HepG2 (cell line): ENCODE measurements around the gene LDB3. TPM values are rescaled to one million over a fixed set of nuclear protein-coding genes. Genes with fewer than 3 reads are reported as not detected.

Experiments
- ATAC-seq: fragments of 200-7000 bp; cut with Tn5 transposase; 3 replicates; pipeline ENCODE4 v1.9.1; 2020; ENCODE audit warnings: mild to moderate bottlenecking, moderate library complexity
- BruUV-seq: library from RNA; stranded (reverse); fragments of 400-500 nt; replicated peaks from 2 replicates; lab custom pipeline; 2021; lab: Mats Ljungman, UMichigan
- CTCF ChIA-PET: fragments of 300-600 bp; formaldehyde crosslinking; extraction: SDS; loops from one replicate; lab custom pipeline; 2021; ENCODE audit warnings: low total read pairs, inconsistent platforms, low intra/inter-chr PET ratio; lab: Yijun Ruan, JAX
- POLR2A ChIA-PET: fragments of 350-600 bp; sonication (Branson Sonifier 250); formaldehyde crosslinking; loops from one replicate; lab custom pipeline; 2020; ENCODE audit warnings: antibody characterized with exemption, inconsistent platforms; lab: Yijun Ruan, JAX
- DNase-seq: peaks from one replicate; pipeline ENCODE4 v3.0.0-alpha.2; 2015; ENCODE audit warnings: low spot score
- FAIRE-seq: peaks from 3 replicates; lab custom pipeline; 2011; peaks lifted over from hg19 to GRCh38; lab: Jason Lieb, UNC
- H2AFZ ChIP-seq: one replicate; pipeline ENCODE4 v1.6.1; 2011; ENCODE audit warnings: low read length, inconsistent platforms
- H3K27ac ChIP-seq: fragments of 300-600 bp; 3 replicates; pipeline ENCODE4 v1.8.0; 2011; ENCODE audit warnings: mixed run types, mild to moderate bottlenecking, mixed read lengths, low read length, inconsistent platforms; ENCODE audit not compliant: insufficient read depth; ENCODE audit errors: extremely low read length
- H3K27me3 ChIP-seq, 2 experiments: fragments of 200-600 bp in 1 of 2; 2 replicates in 1 of 2; 3 replicates in 1 of 2; pipeline versions ENCODE4 v1.6.0 to v1.8.0; 2011; ENCODE audit warnings: low read length in 2 of 2, mild to moderate bottlenecking in 2 of 2, moderate library complexity in 2 of 2, inconsistent platforms in 1 of 2; ENCODE audit not compliant: insufficient read depth in 2 of 2, control insufficient read depth in 1 of 2
- H3K36me3 ChIP-seq, 2 experiments: fragments of 200-600 bp in 1 of 2; replicated peaks in 1 of 2; 2 replicates in 1 of 2; 3 replicates in 1 of 2; pipeline versions ENCODE4 v1.5.1 to v1.8.0; 2011; ENCODE audit warnings: low read length in 2 of 2, inconsistent platforms in 1 of 2; ENCODE audit not compliant: insufficient read depth in 2 of 2, control insufficient read depth in 1 of 2
- H3K4me1 ChIP-seq: 2 replicates; pipeline ENCODE4 v1.5.1; 2012; ENCODE audit warnings: low read length, inconsistent platforms; ENCODE audit not compliant: insufficient read depth
- H3K4me2 ChIP-seq: 2 replicates; pipeline ENCODE4 v1.6.0; 2011; ENCODE audit warnings: low read depth, low read length, inconsistent platforms
- H3K4me3 ChIP-seq, 3 experiments: fragments of 200-600 bp in 1 of 3; sonication (generic), shearing (Covaris generic) in 1 of 3; replicated peaks in 1 of 3; 2 replicates each; pipeline ENCODE4 v1.5.1; 2011 to 2016; ENCODE audit warnings: low read length in 3 of 3, inconsistent platforms in 2 of 3, low read depth in 2 of 3, mild to moderate bottlenecking in 2 of 3, control low read depth in 1 of 3, mixed read lengths in 1 of 3; ENCODE audit not compliant: insufficient read depth in 1 of 3
- H3K79me2 ChIP-seq: one replicate; pipeline ENCODE4 v1.6.1; 2011; ENCODE audit warnings: low read length, inconsistent platforms; ENCODE audit not compliant: insufficient read depth
- H3K9ac ChIP-seq: 2 replicates; pipeline ENCODE4 v1.6.0; 2011; ENCODE audit warnings: mild to moderate bottlenecking, low read depth, low read length, inconsistent platforms; ENCODE audit not compliant: insufficient read depth
- H3K9me3 ChIP-seq: 2 replicates; pipeline ENCODE4 v1.5.1; 2012; ENCODE audit warnings: mild to moderate bottlenecking, low read length
- H4K20me1 ChIP-seq: 2 replicates; pipeline ENCODE4 v1.6.0; 2011; ENCODE audit warnings: inconsistent platforms, mild to moderate bottlenecking, low read length, moderate library complexity; ENCODE audit not compliant: insufficient read depth
- E2F5 ChIP-seq: sonication (generic); formaldehyde crosslinking; conservative IDR thresholded peaks from 2 replicates; pipeline ENCODE4 v1.4.0; 2020; ENCODE audit warnings: missing genetic modification reagents
- FOXA1 ChIP-seq, 2 experiments: fragments of 450-650 bp in 1 of 2; sonication (generic) in 1 of 2; formaldehyde crosslinking in 1 of 2; IDR thresholded peaks; 2 replicates each; pipeline versions ENCODE4 v1.4.0 to v1.6.1; 2016 to 2020; ENCODE audit warnings: missing genetic modification reagents in 1 of 2
- GFI1 ChIP-seq: sonication (generic); formaldehyde crosslinking; IDR thresholded peaks from 2 replicates; pipeline ENCODE4 v1.5.0; 2020; ENCODE audit warnings: missing genetic modification reagents, mild to moderate bottlenecking, borderline replicate concordance
- HOXA5 ChIP-seq: sonication (generic); formaldehyde crosslinking; IDR thresholded peaks from 2 replicates; pipeline ENCODE4 v1.4.0; 2020; ENCODE audit warnings: missing genetic modification reagents
- KAT7 ChIP-seq: IDR thresholded peaks from 2 replicates; pipeline ENCODE4 v1.6.1; 2018; ENCODE audit warnings: borderline replicate concordance, missing compliant biosample characterization
- KLF16 ChIP-seq, 2 experiments: sonication (generic) in 1 of 2; formaldehyde crosslinking in 1 of 2; IDR thresholded peaks; 2 replicates each; pipeline versions ENCODE4 v1.6.1 to v1.8.0; 2016 to 2023; ENCODE audit warnings: missing genetic modification reagents in 2 of 2, missing compliant biosample characterization in 1 of 2
- KLF6 ChIP-seq: IDR thresholded peaks from 2 replicates; pipeline ENCODE4 v1.8.0; 2016; ENCODE audit warnings: missing biosample characterization, missing genetic modification reagents
- MAZ ChIP-seq, 2 experiments: sonication (generic) in 1 of 2; formaldehyde crosslinking in 1 of 2; IDR thresholded peaks; 2 replicates each; pipeline versions ENCODE4 v1.5.0 to v1.6.1; 2012 to 2020; ENCODE audit warnings: low read depth in 2 of 2, mild to moderate bottlenecking in 2 of 2, borderline replicate concordance in 1 of 2, improper control_type of control experiment in 1 of 2, low read length in 1 of 2, missing genetic modification reagents in 1 of 2, moderate library complexity in 1 of 2
- MED13 ChIP-seq: sonication (generic); formaldehyde crosslinking; IDR thresholded peaks from 2 replicates; pipeline ENCODE4 v1.5.0; 2020; ENCODE audit warnings: missing genetic modification reagents
- MXD4 ChIP-seq: IDR thresholded peaks from 2 replicates; pipeline ENCODE4 v1.6.1; 2016; ENCODE audit warnings: mild to moderate bottlenecking, missing biosample characterization, missing genetic modification reagents
- RBAK ChIP-seq: sonication (generic); formaldehyde crosslinking; IDR thresholded peaks from 2 replicates; pipeline ENCODE4 v1.5.1; 2020; ENCODE audit warnings: mild to moderate bottlenecking, missing genetic modification reagents
- SMAD3 ChIP-seq: sonication (generic); formaldehyde crosslinking; IDR thresholded peaks from 2 replicates; pipeline ENCODE4 v1.4.0; 2020; ENCODE audit warnings: missing genetic modification reagents
- USF2 ChIP-seq, 2 experiments: sonication (generic) in 1 of 2; formaldehyde crosslinking in 1 of 2; IDR thresholded peaks; 2 replicates each; pipeline versions ENCODE4 v1.5.1 to v1.6.1; 2011 to 2020; ENCODE audit warnings: borderline replicate concordance in 1 of 2, low read depth in 1 of 2, low read length in 1 of 2, mild to moderate bottlenecking in 1 of 2, missing genetic modification reagents in 1 of 2, moderate library complexity in 1 of 2
- ZNF17 ChIP-seq: sonication (generic); formaldehyde crosslinking; IDR thresholded peaks from 2 replicates; pipeline ENCODE4 v1.5.0; 2020; ENCODE audit warnings: mild to moderate bottlenecking, missing genetic modification reagents
- ZNF3 ChIP-seq: IDR thresholded peaks from 2 replicates; pipeline ENCODE4 v1.7.0; 2017; ENCODE audit warnings: inconsistent platforms
- ZNF432 ChIP-seq: sonication (generic); formaldehyde crosslinking; IDR thresholded peaks from 2 replicates; pipeline ENCODE4 v1.5.0; 2020; ENCODE audit warnings: missing genetic modification reagents, mild to moderate bottlenecking, borderline replicate concordance
- ZNF615 ChIP-seq: sonication (generic); formaldehyde crosslinking; IDR thresholded peaks from 2 replicates; pipeline ENCODE4 v1.5.0; 2020; ENCODE audit warnings: mild to moderate bottlenecking, missing genetic modification reagents, borderline replicate concordance
- WGBS: methylation state at CpG from one replicate; pipeline ENCODE4 v1.1.6; 2017; ENCODE audit warnings: low lambda C conversion rate; 5-methylcytosine and 5-hydroxymethylcytosine counted together
- in situ Hi-C: cut with HindIII; loops from 2 replicates; pipeline ENCODE4 v1.10.0; 2017; ENCODE audit warnings: low pct_unique_long_range_greater_than_20kb; ENCODE audit not compliant: extremely low pct_ligation_motif_present
- intact Hi-C: fragments of 100-400 bp; cut with micrococcal nuclease; formaldehyde crosslinking; loops from one replicate; pipeline ENCODE4 v1.10.0; 2022; ENCODE audit not compliant: unreplicated experiment
- polyA plus RNA-seq, 8 experiments: library from polyadenylated mRNA; depleted of rRNA in 3 of 8; stranded (reverse) in 7 of 8; unstranded in 1 of 8; fragments of >200 nt; fragmentation: Illumina TruSeq in 4 of 8; extraction: Trizol in 4 of 8; gene quantifications; 2 replicates each; pipeline versions ENCODE4 v1.2.1 to v1.2.3, GENCODE V29; 2011 to 2016; ENCODE audit warnings: low read depth in 4 of 8, missing spikeins in 1 of 8, mixed read lengths in 1 of 8; ENCODE audit not compliant: insufficient read depth in 1 of 8
- total RNA-seq, 5 experiments: library from RNA; depleted of rRNA; stranded (reverse); fragments of >200 nt; fragmentation: Illumina TruSeq; extraction: Trizol; gene quantifications; 2 replicates each; pipeline ENCODE4 v1.2.3, GENCODE V29; 2016; ENCODE audit warnings: low read depth in 1 of 5

LDB3 gene
- total and polyA plus RNA-seq, 2 of the 13 experiments (the other 11 are each of a cell fraction or from before 2014, with no cell fraction given) = not detected

- in situ Hi-C loops = no loop called here
- POLR2A ChIA-PET = interaction anchor here (2.1 kb wide), 1 partner anchor 19 kb away, joined by 7 read pairs; the partner anchor contains the start of gene BMPR1A
- intact Hi-C loops = loop anchor here (2.0 kb wide), 1 partner anchor 16 kb away; no protein-coding TSS in a partner anchor
- TF ChIP-seq ZNF17 = no peak
- no peak for TF ChIP-seq USF2 (IDR thresholded peaks at IDR 0.05; ENCODE audit: low read depth, low read length)
- TF ChIP-seq USF2 (CRISPR knock-in tag; IDR thresholded peaks at IDR 0.05; ENCODE audit: borderline replicate concordance) = peak; percentile 61; the same call in 1 of the 2 replicates
- TF ChIP-seq ZNF3 (CRISPR knock-in tag) = peak; percentile 41; the same call in 1 of the 2 replicates
- TF ChIP-seq MXD4 (CRISPR knock-in tag) = peak; percentile 89
- TF ChIP-seq HOXA5 = peak; percentile 81
- no peak for TF ChIP-seq ZNF432 (CRISPR knock-in tag)
- TF ChIP-seq GFI1 (CRISPR knock-in tag) = 0 out of 2 replicates have a peak, but pooled peaks have one; percentile 46
- TF ChIP-seq FOXA1 (IDR thresholded peaks at IDR 0.05) = no peak
- TF ChIP-seq FOXA1 (CRISPR knock-in tag; IDR thresholded peaks at IDR 0.05) = 0 out of 2 replicates have a peak, but pooled peaks have one; percentile 27
- peak; percentile 84; the same call in 1 of the 2 replicates for TF ChIP-seq KLF6 (CRISPR knock-in tag)
- no peak for TF ChIP-seq MED13 (CRISPR knock-in tag)
- TF ChIP-seq ZNF615 (CRISPR knock-in tag) = no peak
- peak; percentile 77; the same call in 1 of the 2 replicates for TF ChIP-seq SMAD3 (CRISPR knock-in tag)
- no peak for TF ChIP-seq MAZ (IDR thresholded peaks at IDR 0.05; ENCODE audit: borderline replicate concordance, low read depth, low read length)
- 0 out of 2 replicates have a peak, but pooled peaks have one; percentile 35 for TF ChIP-seq MAZ (CRISPR knock-in tag; IDR thresholded peaks at IDR 0.05; ENCODE audit: low read depth)
- TF ChIP-seq RBAK (CRISPR knock-in tag) = peak; percentile 91
- peak in 1 of 2 experiments; percentile 83; a peak in 1 of 4 replicates for TF ChIP-seq KLF16 (CRISPR knock-in tag; IDR thresholded peaks at IDR 0.05)
- TF ChIP-seq E2F5 (CRISPR knock-in tag) = no peak
- 0 out of 2 replicates have a peak, but pooled peaks have one; percentile 24 for TF ChIP-seq KAT7 (CRISPR knock-in tag)
Measured at GRCh38 chr10:86775056-86775869, 107.0 kb downstream of the LDB3 start.

More at GRCh38 chr10:86775056-86775869, 107.0 kb downstream of the LDB3 start:
- H4K20me1 ChIP-seq = peaks cover 36% of the 10 kb centered on the region
- H3K27me3 ChIP-seq = no peaks in the 10 kb centered on the region
- BruUV-seq = no TSS peak
- no peak overlapping the region; a peak in 2 of 6 replicates for H3K4me3 ChIP-seq
- peaks cover 41% of the 10 kb centered on the region for H3K4me1 ChIP-seq
- FAIRE-seq (no peak), ATAC-seq (peak; percentile 95), DNase-seq (peak; percentile 75)
- H2AFZ ChIP-seq = no peak overlapping the region
- peak overlapping the region; percentile 51 for H3K27ac ChIP-seq
- H3K9ac ChIP-seq = no peak overlapping the region
- no peaks in the 10 kb centered on the region for H3K9me3 ChIP-seq
- 4% methylated on average over 6 of the region's 6 CpGs for WGBS
- H3K4me2 ChIP-seq = peak overlapping the region; percentile 48
- H3K79me2 ChIP-seq = peaks cover 64% of the 10 kb centered on the region
- CTCF ChIA-PET = no interaction called here
- 0 out of 5 replicates have a peak, but pooled peaks cover 0 to 3% of the 10 kb centered on the region in 2 experiments for H3K36me3 ChIP-seq
